Measurements from ENCODE around the gene LNX1. TPM values are rescaled to one million over a fixed set of nuclear protein-coding genes. Genes with fewer than 3 reads are reported as not detected.

Gene LNX1
- total and polyA plus RNA-seq, 2 donors = 1.6 to 6.4 TPM

GRCh38 chr4:53593765-53594164 is 2.5 kb upstream of the LNX1 start:
- Histone ChIP-seq H3K27ac (ENCODE audit: low read depth in 1 of 2, low read length in 1 of 2) (no peak overlapping the region), H3K27me3 (ENCODE audit: control insufficient read depth in 2 of 2, insufficient read depth in 1 of 2, low read length in 1 of 2) (peaks cover 0 to 19% of the 10 kb centered on the region in 2 donors), H3K4me3 (ENCODE audit: low read length in 2 of 2) (no peak overlapping the region), H3K9me3 (ENCODE audit: control insufficient read depth in 2 of 2, insufficient read depth in 1 of 2, low read length in 1 of 2) (no peaks in the 10 kb centered on the region), H3K4me1 (ENCODE audit: control insufficient read depth in 2 of 2, insufficient read depth in 2 of 2, low read length in 2 of 2) (peaks cover 0 to 2% of the 10 kb centered on the region in 2 donors), H3K36me3 (ENCODE audit: control insufficient read depth in 2 of 2, insufficient read depth in 2 of 2, low read length in 1 of 2) (no peaks in the 10 kb centered on the region)
- DNase-seq (ENCODE audit: low read depth in 6 of 9, low spot score in 9 of 9) = no peak
- WGBS = 96% methylated on average over 2 of the region's 2 CpGs

GRCh38 chr4:53592686-53593501 is 1.6 kb upstream of the LNX1 start:
- DNase-seq (ENCODE audit: low read depth in 6 of 9, low spot score in 9 of 9) = no peak
- Histone ChIP-seq H3K27ac (ENCODE audit: low read depth in 1 of 2, low read length in 1 of 2) (no peak overlapping the region), H3K9me3 (ENCODE audit: control insufficient read depth in 2 of 2, insufficient read depth in 1 of 2, low read length in 1 of 2) (no peaks in the 10 kb centered on the region), H3K36me3 (ENCODE audit: control insufficient read depth in 2 of 2, insufficient read depth in 2 of 2, low read length in 1 of 2) (no peaks in the 10 kb centered on the region), H3K4me3 (ENCODE audit: low read length in 2 of 2) (no peak overlapping the region), H3K27me3 (ENCODE audit: control insufficient read depth in 2 of 2, insufficient read depth in 1 of 2, low read length in 1 of 2) (peaks cover 0 to 19% of the 10 kb centered on the region in 2 donors), H3K4me1 (ENCODE audit: control insufficient read depth in 2 of 2, insufficient read depth in 2 of 2, low read length in 2 of 2) (peaks cover 0 to 2% of the 10 kb centered on the region in 2 donors)
- 25% methylated on average over 20 of the region's 20 CpGs for WGBS

GRCh38 chr4:53592122-53592521 is 836 bp upstream of the LNX1 start:
- Histone ChIP-seq H3K27ac (ENCODE audit: low read depth in 1 of 2, low read length in 1 of 2) (no peak overlapping the region), H3K9me3 (ENCODE audit: control insufficient read depth in 2 of 2, insufficient read depth in 1 of 2, low read length in 1 of 2) (no peaks in the 10 kb centered on the region), H3K27me3 (ENCODE audit: control insufficient read depth in 2 of 2, insufficient read depth in 1 of 2, low read length in 1 of 2) (peaks cover 0 to 19% of the 10 kb centered on the region in 2 donors), H3K36me3 (ENCODE audit: control insufficient read depth in 2 of 2, insufficient read depth in 2 of 2, low read length in 1 of 2) (no peaks in the 10 kb centered on the region), H3K4me3 (ENCODE audit: low read length in 2 of 2) (no peak overlapping the region), H3K4me1 (ENCODE audit: control insufficient read depth in 2 of 2, insufficient read depth in 2 of 2, low read length in 2 of 2) (peaks cover 0 to 2% of the 10 kb centered on the region in 2 donors)
- 83% methylated on average over 8 of the region's 8 CpGs for WGBS
- DNase-seq (ENCODE audit: low read depth in 6 of 9, low spot score in 9 of 9) = no peak

- H3K4me3 ChIP-seq (ENCODE audit: low read length in 2 of 2) = no peak overlapping the region
- DNase-seq (ENCODE audit: low read depth in 6 of 9, low spot score in 9 of 9) = no peak
- WGBS = 95% methylated on average over 2 of the region's 2 CpGs
- peaks cover 0 to 2% of the 10 kb centered on the region in 2 donors for H3K4me1 ChIP-seq (ENCODE audit: control insufficient read depth in 2 of 2, insufficient read depth in 2 of 2, low read length in 2 of 2)
- H3K9me3 ChIP-seq (ENCODE audit: control insufficient read depth in 2 of 2, insufficient read depth in 1 of 2, low read length in 1 of 2) = no peaks in the 10 kb centered on the region
- peaks cover 0 to 19% of the 10 kb centered on the region in 2 donors for H3K27me3 ChIP-seq (ENCODE audit: control insufficient read depth in 2 of 2, insufficient read depth in 1 of 2, low read length in 1 of 2)
- no peak overlapping the region for H3K27ac ChIP-seq (ENCODE audit: low read depth in 1 of 2, low read length in 1 of 2)
- H3K36me3 ChIP-seq (ENCODE audit: control insufficient read depth in 2 of 2, insufficient read depth in 2 of 2, low read length in 1 of 2) = no peaks in the 10 kb centered on the region
Observed at GRCh38 chr4:53590187-53590586, 1.1 kb downstream of the LNX1 start.

- Histone ChIP-seq H3K36me3 (ENCODE audit: control insufficient read depth in 2 of 2, insufficient read depth in 2 of 2, low read length in 1 of 2) (no peaks in the 10 kb centered on the region), H3K4me3 (ENCODE audit: low read length in 2 of 2) (no peak overlapping the region), H3K27me3 (ENCODE audit: control insufficient read depth in 2 of 2, insufficient read depth in 1 of 2, low read length in 1 of 2) (peaks cover 0 to 19% of the 10 kb centered on the region in 2 donors), H3K27ac (ENCODE audit: low read depth in 1 of 2, low read length in 1 of 2) (no peak overlapping the region), H3K9me3 (ENCODE audit: control insufficient read depth in 2 of 2, insufficient read depth in 1 of 2, low read length in 1 of 2) (no peaks in the 10 kb centered on the region), H3K4me1 (ENCODE audit: control insufficient read depth in 2 of 2, insufficient read depth in 2 of 2, low read length in 2 of 2) (peaks cover 0 to 2% of the 10 kb centered on the region in 2 donors)
- no peak for DNase-seq (ENCODE audit: low read depth in 6 of 9, low spot score in 9 of 9)
- WGBS = 94% methylated on average over 2 of the region's 2 CpGs
Observed at GRCh38 chr4:53589511-53589910, 1.8 kb downstream of the LNX1 start.

GRCh38 chr4:53587135-53587534 is 4.2 kb downstream of the LNX1 start:
- no peak for DNase-seq (ENCODE audit: low read depth in 6 of 9, low spot score in 9 of 9)
- H3K4me1 ChIP-seq (ENCODE audit: control insufficient read depth in 2 of 2, insufficient read depth in 2 of 2, low read length in 2 of 2) = peaks cover 0 to 2% of the 10 kb centered on the region in 2 donors

GRCh38 chr4:53586121-53586816 is 5.0 kb downstream of the LNX1 start:
- no peak overlapping the region for H3K4me3 ChIP-seq (ENCODE audit: low read length in 2 of 2)
- no peak overlapping the region for H3K27ac ChIP-seq (ENCODE audit: low read depth in 1 of 2, low read length in 1 of 2)
- no peaks in the 10 kb centered on the region for H3K36me3 ChIP-seq (ENCODE audit: control insufficient read depth in 2 of 2, insufficient read depth in 2 of 2, low read length in 1 of 2)
- H3K4me1 ChIP-seq (ENCODE audit: control insufficient read depth in 2 of 2, insufficient read depth in 2 of 2, low read length in 2 of 2) = peaks cover 0 to 2% of the 10 kb centered on the region in 2 donors
- H3K9me3 ChIP-seq (ENCODE audit: control insufficient read depth in 2 of 2, insufficient read depth in 1 of 2, low read length in 1 of 2) = no peaks in the 10 kb centered on the region
- no peak for DNase-seq (ENCODE audit: low read depth in 6 of 9, low spot score in 9 of 9)
- H3K27me3 ChIP-seq (ENCODE audit: control insufficient read depth in 2 of 2, insufficient read depth in 1 of 2, low read length in 1 of 2) = peaks cover 0 to 3% of the 10 kb centered on the region in 2 donors
- WGBS = 97% methylated on average over 6 of the region's 6 CpGs

More at GRCh38 chr4:53587135-53587534, 4.2 kb downstream of the LNX1 start:
- H3K27ac ChIP-seq (ENCODE audit: low read depth in 1 of 2, low read length in 1 of 2) = no peak overlapping the region
- H3K4me3 ChIP-seq (ENCODE audit: low read length in 2 of 2) = no peak overlapping the region
- no peaks in the 10 kb centered on the region for H3K9me3 ChIP-seq (ENCODE audit: control insufficient read depth in 2 of 2, insufficient read depth in 1 of 2, low read length in 1 of 2)
- 85% methylated on average over 2 of the region's 2 CpGs for WGBS
- no peaks in the 10 kb centered on the region for H3K36me3 ChIP-seq (ENCODE audit: control insufficient read depth in 2 of 2, insufficient read depth in 2 of 2, low read length in 1 of 2)
- peaks cover 0 to 10% of the 10 kb centered on the region in 2 donors for H3K27me3 ChIP-seq (ENCODE audit: control insufficient read depth in 2 of 2, insufficient read depth in 1 of 2, low read length in 1 of 2)

GRCh38 chr4:53584658-53585057 is 6.6 kb downstream of the LNX1 start:
- WGBS = 95% methylated on average over 4 of the region's 4 CpGs

GRCh38 chr4:53583513-53583912 is 7.8 kb downstream of the LNX1 start:
- WGBS = 86% methylated on average over 3 of the region's 3 CpGs
- Histone ChIP-seq H3K27me3 (ENCODE audit: control insufficient read depth in 2 of 2, insufficient read depth in 1 of 2, low read length in 1 of 2) (no peaks in the 10 kb centered on the region), H3K9me3 (ENCODE audit: control insufficient read depth in 2 of 2, insufficient read depth in 1 of 2, low read length in 1 of 2) (no peaks in the 10 kb centered on the region), H3K27ac (ENCODE audit: low read depth in 1 of 2, low read length in 1 of 2) (no peak overlapping the region), H3K36me3 (ENCODE audit: control insufficient read depth in 2 of 2, insufficient read depth in 2 of 2, low read length in 1 of 2) (no peaks in the 10 kb centered on the region), H3K4me1 (ENCODE audit: control insufficient read depth in 2 of 2, insufficient read depth in 2 of 2, low read length in 2 of 2) (no peaks in the 10 kb centered on the region), H3K4me3 (ENCODE audit: low read length in 2 of 2) (no peak overlapping the region)
- DNase-seq (ENCODE audit: low read depth in 6 of 9, low spot score in 9 of 9) = no peak

More at GRCh38 chr4:53584658-53585057, 6.6 kb downstream of the LNX1 start:
- no peak for DNase-seq (ENCODE audit: low read depth in 6 of 9, low spot score in 9 of 9)
- Histone ChIP-seq H3K27me3 (ENCODE audit: control insufficient read depth in 2 of 2, insufficient read depth in 1 of 2, low read length in 1 of 2) (no peaks in the 10 kb centered on the region), H3K9me3 (ENCODE audit: control insufficient read depth in 2 of 2, insufficient read depth in 1 of 2, low read length in 1 of 2) (no peaks in the 10 kb centered on the region), H3K36me3 (ENCODE audit: control insufficient read depth in 2 of 2, insufficient read depth in 2 of 2, low read length in 1 of 2) (no peaks in the 10 kb centered on the region), H3K4me3 (ENCODE audit: low read length in 2 of 2) (no peak overlapping the region), H3K27ac (ENCODE audit: low read depth in 1 of 2, low read length in 1 of 2) (no peak overlapping the region), H3K4me1 (ENCODE audit: control insufficient read depth in 2 of 2, insufficient read depth in 2 of 2, low read length in 2 of 2) (no peaks in the 10 kb centered on the region)

Measured in thymus (tissue), 11 donors.